SU-DHL-6 (cell line): ENCODE results near the gene FANCI.

ENCODE experiments used
- EZH2phosphoT487 ChIP-seq: fragments of 200-600 bp; sonication (generic), shearing (Covaris generic); conservative IDR thresholded peaks from 2 replicates; pipeline ENCODE4 v1.6.1; 2018; ENCODE audit warnings: mild to moderate bottlenecking, antibody characterized with exemption, low read length, moderate library complexity, mixed read lengths
- TF ChIP-seq, protein P1 (sequence below): fragments of 200-600 bp; sonication (generic); IDR thresholded peaks from one replicate; pipeline ENCODE4 v1.5.1; 2017; ENCODE audit warnings: antibody characterized with exemption, mild to moderate bottlenecking, low read length, moderate library complexity; ENCODE audit not compliant: insufficient read depth, poor library complexity, severe bottlenecking

DNA sequence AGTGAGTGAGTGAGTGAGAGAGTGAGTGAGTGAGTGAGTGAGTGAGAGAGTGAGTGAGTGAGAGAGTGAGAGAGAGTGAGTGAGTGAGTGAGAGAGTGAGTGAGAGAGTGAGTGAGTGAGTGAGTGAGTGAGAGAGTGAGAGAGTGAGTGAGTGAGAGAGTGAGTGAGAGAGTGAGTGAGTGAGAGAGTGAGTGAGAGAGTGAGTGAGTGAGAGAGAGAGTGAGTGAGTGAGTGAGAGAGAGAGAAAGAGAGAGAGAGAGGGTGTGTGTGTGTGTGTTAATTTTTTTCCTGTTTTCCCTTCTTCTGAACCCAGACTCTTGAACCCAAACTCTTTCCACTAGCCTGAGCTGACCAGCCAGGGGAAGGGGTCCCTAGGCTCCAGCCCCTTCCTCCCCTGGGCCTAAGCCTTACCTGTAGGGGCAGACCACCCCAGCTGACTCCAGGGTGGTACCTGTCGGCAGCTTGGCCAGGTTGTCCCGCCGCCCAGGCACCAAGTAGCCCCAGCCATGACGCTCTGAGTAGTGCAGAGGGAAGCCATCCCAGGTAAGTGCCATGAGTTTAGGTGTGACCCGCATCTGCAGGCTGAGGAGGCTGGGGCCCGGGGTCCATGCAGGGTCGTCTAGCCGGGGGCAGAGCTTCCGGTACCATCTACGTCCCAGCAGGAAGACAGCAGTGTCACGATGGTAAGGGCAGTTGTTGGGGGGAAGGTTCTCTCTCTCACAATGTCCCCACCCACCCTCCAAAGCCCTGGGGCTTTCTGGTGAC lies 81.4 kb downstream of the FANCI start:
- TF ChIP-seq, protein P1, sequence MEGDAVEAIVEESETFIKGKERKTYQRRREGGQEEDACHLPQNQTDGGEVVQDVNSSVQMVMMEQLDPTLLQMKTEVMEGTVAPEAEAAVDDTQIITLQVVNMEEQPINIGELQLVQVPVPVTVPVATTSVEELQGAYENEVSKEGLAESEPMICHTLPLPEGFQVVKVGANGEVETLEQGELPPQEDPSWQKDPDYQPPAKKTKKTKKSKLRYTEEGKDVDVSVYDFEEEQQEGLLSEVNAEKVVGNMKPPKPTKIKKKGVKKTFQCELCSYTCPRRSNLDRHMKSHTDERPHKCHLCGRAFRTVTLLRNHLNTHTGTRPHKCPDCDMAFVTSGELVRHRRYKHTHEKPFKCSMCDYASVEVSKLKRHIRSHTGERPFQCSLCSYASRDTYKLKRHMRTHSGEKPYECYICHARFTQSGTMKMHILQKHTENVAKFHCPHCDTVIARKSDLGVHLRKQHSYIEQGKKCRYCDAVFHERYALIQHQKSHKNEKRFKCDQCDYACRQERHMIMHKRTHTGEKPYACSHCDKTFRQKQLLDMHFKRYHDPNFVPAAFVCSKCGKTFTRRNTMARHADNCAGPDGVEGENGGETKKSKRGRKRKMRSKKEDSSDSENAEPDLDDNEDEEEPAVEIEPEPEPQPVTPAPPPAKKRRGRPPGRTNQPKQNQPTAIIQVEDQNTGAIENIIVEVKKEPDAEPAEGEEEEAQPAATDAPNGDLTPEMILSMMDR = no peak
- TF ChIP-seq EZH2phosphoT487 = no peak
